ENCODE data around the gene CTDSP2. TPM values are rescaled to one million over a fixed set of nuclear protein-coding genes. Genes with fewer than 3 reads are reported as not detected.

The CTDSP2 gene
- total and polyA plus RNA-seq, 2 of the 8 experiments (the other 6 are each of a cell fraction or from before 2014, with no cell fraction given): 71.3 to 91.7 TPM

DNA sequence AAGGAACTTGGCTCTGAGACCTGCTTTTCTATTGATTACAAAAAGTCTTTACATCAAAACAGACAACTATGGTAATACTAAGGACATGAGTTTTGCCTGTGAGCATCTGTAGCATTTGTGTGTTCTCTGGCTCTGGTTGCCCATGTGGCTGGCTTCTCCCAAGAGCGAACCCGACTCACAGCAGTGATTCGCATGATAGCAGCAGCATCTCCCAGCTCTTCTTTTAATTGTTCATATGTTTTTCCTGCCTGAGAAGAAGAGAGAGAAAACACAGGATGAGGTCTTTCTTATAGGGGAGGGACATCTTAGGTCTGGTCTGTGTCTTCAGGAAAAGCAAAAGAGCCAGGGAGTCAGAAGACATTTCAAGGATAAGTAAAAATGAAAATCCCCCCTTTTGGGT is 45.6 kb downstream of the CTDSP2 start:
- H3K23me2 ChIP-seq (ENCODE audit: low read depth, low read length): no peaks in the 10 kb centered on the region
- no peaks in the 10 kb centered on the region for H3K27me3 ChIP-seq (replicated peaks in 1 of 4; ENCODE audit: control insufficient read depth in 3 of 4, extremely low read depth in 1 of 4, insufficient read depth in 3 of 4, low read length in 3 of 4)
- no peak overlapping the region for H3K4me3 ChIP-seq (ENCODE audit: extremely low read depth in 1 of 4, insufficient read depth in 2 of 4, low read depth in 3 of 4, low read length in 4 of 4)
- no peak for DNase-seq (ENCODE audit: low read depth in 1 of 2, low spot score in 2 of 2)
- ChIA-PET POLR2A (ENCODE audit: partially characterized antibody) (interaction anchor here (0.9 to 8.0 kb wide), 3 partner anchors 11 to 29 kb away, joined by 3 to 71 read pairs (median 8); partner anchors contain the start of genes AVIL, EEF1AKMT3 and METTL1), CTCF (ENCODE audit: partially characterized antibody) (interaction anchor here (1.2 to 6.9 kb wide), 10 partner anchors 10 to 103 kb away, joined by 3 to 146 read pairs (median 12); partner anchors contain the start of genes AVIL and TSFM)
- H3K36me3 ChIP-seq (ENCODE audit: control insufficient read depth in 2 of 4, insufficient read depth in 4 of 4, low read length in 3 of 4): peaks cover 2 to 15% (median 8%) of the 10 kb centered on the region in 4 experiments; a peak in 6 of 8 replicates
- no peak overlapping the region for H2AK5ac ChIP-seq (ENCODE audit: low read depth, low read length)
- H3K4me2 ChIP-seq (ENCODE audit: insufficient read depth in 1 of 2, low read depth in 2 of 2, low read length in 2 of 2): no peak overlapping the region
- H2AFZ ChIP-seq (ENCODE audit: low read length): no peak overlapping the region
- peaks cover 0 to 2% (median under 1%) of the 10 kb centered on the region in 4 experiments; a peak in 1 of 7 replicates for H3K4me1 ChIP-seq (replicated peaks in 1 of 4; ENCODE audit: control insufficient read depth in 3 of 4, insufficient read depth in 4 of 4, low read length in 3 of 4)
- WGBS, 2 experiments (ENCODE audit: extremely low coverage in 1 of 2, insufficient coverage in 1 of 2, insufficient read length in 1 of 2, insufficient replicate concordance in 2 of 2, low coverage in 1 of 2, low lambda C conversion rate in 2 of 2, missing lambda C conversion rate in 1 of 2): 87% methylated on average over 3 of the region's 3 CpGs; no CpG with 5 or more reads in 1 of the 2 experiments
- H3K9ac ChIP-seq (replicated peaks in 1 of 4; ENCODE audit: extremely low read depth in 1 of 4, low read depth in 3 of 4, low read length in 3 of 4): no peak overlapping the region
- no peaks in the 10 kb centered on the region; the same call in 1 of the 2 replicates for H3K79me1 ChIP-seq (ENCODE audit: low read depth, low read length)
- no peak overlapping the region for H2BK15ac ChIP-seq (ENCODE audit: low read length)
- H3K14ac ChIP-seq (ENCODE audit: insufficient read length): no peak overlapping the region
- H3K18ac ChIP-seq (ENCODE audit: extremely low read depth, low read length): no peak overlapping the region
- H2BK5ac ChIP-seq (ENCODE audit: low read depth, low read length): no peak overlapping the region
- no peak overlapping the region for H2BK20ac ChIP-seq (ENCODE audit: low read length)
- no peak overlapping the region for H3K23ac ChIP-seq (ENCODE audit: insufficient read length)
- no peak overlapping the region for H3K56ac ChIP-seq (replicated peaks; ENCODE audit: insufficient read length, low read depth, low read length)
- H3K27ac ChIP-seq (ENCODE audit: low read depth, low read length): no peak overlapping the region
- H4K20me1 ChIP-seq (replicated peaks in 1 of 2; ENCODE audit: control insufficient read depth in 1 of 2, insufficient read depth in 2 of 2, low read length in 2 of 2): no peaks in the 10 kb centered on the region
- no peak overlapping the region for H3K4ac ChIP-seq (replicated peaks; ENCODE audit: insufficient read length, low read depth, low read length)
- TF ChIP-seq CBX8 (IDR thresholded peaks at IDR 0.05; ENCODE audit: borderline replicate concordance, low read depth, low read length) (no peak), HDAC2 (IDR thresholded peaks at IDR 0.05; ENCODE audit: borderline replicate concordance in 1 of 2, low read depth in 2 of 2, low read length in 2 of 2) (no peak)
- TF ChIP-seq, protein P1, sequence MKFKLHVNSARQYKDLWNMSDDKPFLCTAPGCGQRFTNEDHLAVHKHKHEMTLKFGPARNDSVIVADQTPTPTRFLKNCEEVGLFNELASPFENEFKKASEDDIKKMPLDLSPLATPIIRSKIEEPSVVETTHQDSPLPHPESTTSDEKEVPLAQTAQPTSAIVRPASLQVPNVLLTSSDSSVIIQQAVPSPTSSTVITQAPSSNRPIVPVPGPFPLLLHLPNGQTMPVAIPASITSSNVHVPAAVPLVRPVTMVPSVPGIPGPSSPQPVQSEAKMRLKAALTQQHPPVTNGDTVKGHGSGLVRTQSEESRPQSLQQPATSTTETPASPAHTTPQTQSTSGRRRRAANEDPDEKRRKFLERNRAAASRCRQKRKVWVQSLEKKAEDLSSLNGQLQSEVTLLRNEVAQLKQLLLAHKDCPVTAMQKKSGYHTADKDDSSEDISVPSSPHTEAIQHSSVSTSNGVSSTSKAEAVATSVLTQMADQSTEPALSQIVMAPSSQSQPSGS (IDR thresholded peaks at IDR 0.05; ENCODE audit: low read length): no peak
- TF ChIP-seq, protein P2, sequence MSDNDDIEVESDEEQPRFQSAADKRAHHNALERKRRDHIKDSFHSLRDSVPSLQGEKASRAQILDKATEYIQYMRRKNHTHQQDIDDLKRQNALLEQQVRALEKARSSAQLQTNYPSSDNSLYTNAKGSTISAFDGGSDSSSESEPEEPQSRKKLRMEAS (IDR thresholded peaks at IDR 0.05): no peak
- H4K91ac ChIP-seq (replicated peaks; ENCODE audit: insufficient read length, low read length): no peak overlapping the region
- no peaks in the 10 kb centered on the region for H3K9me3 ChIP-seq (ENCODE audit: insufficient read depth in 2 of 2, low read depth in 1 of 2, low read length in 1 of 2)
- H4K8ac ChIP-seq (ENCODE audit: extremely low read depth, insufficient read depth, low read length): no peak overlapping the region
- no peaks in the 10 kb centered on the region for H3K79me2 ChIP-seq (ENCODE audit: control insufficient read depth in 1 of 2, insufficient read depth in 2 of 2, low read length in 2 of 2)
- no peak overlapping the region for H2BK120ac ChIP-seq (replicated peaks; ENCODE audit: low read depth, low read length)
- no peak overlapping the region for H2BK12ac ChIP-seq (ENCODE audit: low read depth, low read length)
- H4K5ac ChIP-seq (ENCODE audit: insufficient read length, low read depth, low read length): no peak overlapping the region
- FAIRE-seq: no peak

Data from H1 (cell line).